ENCODE data around the gene SIRPD.
"Not testable (repeated sequence)": the region's sequence is repeated elsewhere in the genome, so short reads cannot be mapped to it uniquely, and the experiment has no call there.

DNA sequence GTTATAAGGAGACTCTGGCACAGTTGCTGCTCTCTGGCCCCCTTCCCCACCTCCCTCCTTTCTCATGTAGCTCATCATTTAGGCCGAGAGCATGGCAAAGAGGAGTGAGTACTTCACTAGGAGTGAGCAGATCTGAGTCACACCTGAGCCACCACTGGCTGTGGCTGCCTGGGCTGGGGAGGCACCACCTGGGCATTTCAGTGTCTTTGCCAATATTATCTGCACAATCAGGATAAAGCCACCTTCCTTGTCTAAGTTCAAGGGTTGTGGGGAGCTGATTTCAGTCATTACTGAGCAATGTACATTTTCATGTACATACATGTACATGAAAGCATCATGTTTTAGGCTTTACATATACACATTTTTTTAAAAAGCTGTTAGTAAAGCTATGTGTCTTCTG lies 18.5 kb upstream of the SIRPD start:
- TF ChIP-seq ZFP30 (CRISPR knock-in tag; IDR thresholded peaks at IDR 0.05); CSDC2 (CRISPR knock-in tag; IDR thresholded peaks at IDR 0.05); ARNTL (CRISPR knock-in tag; IDR thresholded peaks at IDR 0.05; ENCODE audit: borderline replicate concordance, low read depth); RARB (CRISPR knock-in tag; IDR thresholded peaks at IDR 0.05); GLIS3 (CRISPR knock-in tag; IDR thresholded peaks at IDR 0.05); ZNF70 (CRISPR knock-in tag; IDR thresholded peaks at IDR 0.05); ZNF8 (CRISPR knock-in tag; IDR thresholded peaks at IDR 0.05): not testable (repeated sequence)
- TF ChIP-seq, protein P1, sequence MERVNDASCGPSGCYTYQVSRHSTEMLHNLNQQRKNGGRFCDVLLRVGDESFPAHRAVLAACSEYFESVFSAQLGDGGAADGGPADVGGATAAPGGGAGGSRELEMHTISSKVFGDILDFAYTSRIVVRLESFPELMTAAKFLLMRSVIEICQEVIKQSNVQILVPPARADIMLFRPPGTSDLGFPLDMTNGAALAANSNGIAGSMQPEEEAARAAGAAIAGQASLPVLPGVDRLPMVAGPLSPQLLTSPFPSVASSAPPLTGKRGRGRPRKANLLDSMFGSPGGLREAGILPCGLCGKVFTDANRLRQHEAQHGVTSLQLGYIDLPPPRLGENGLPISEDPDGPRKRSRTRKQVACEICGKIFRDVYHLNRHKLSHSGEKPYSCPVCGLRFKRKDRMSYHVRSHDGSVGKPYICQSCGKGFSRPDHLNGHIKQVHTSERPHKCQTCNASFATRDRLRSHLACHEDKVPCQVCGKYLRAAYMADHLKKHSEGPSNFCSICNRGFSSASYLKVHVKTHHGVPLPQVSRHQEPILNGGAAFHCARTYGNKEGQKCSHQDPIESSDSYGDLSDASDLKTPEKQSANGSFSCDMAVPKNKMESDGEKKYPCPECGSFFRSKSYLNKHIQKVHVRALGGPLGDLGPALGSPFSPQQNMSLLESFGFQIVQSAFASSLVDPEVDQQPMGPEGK (CRISPR knock-in tag; IDR thresholded peaks at IDR 0.05; ENCODE audit: borderline replicate concordance), result not testable (repeated sequence)
